ENCODE measurements around the gene MOSPD2. TPM values are rescaled to one million over a fixed set of nuclear protein-coding genes. Genes with fewer than 3 reads are reported as not detected.

MOSPD2 gene
- polyA plus RNA-seq, 1 donor (not counting 4 experiments of a cell fraction or from before 2014, with no cell fraction given): 20.4 TPM

GRCh38 chrX:14851526-14851925, 21.7 kb upstream of the MOSPD2 start:
- DNase-seq (ENCODE audit: low read depth, low spot score) (no peak), FAIRE-seq (no peak)
- Histone ChIP-seq H3K9ac (ENCODE audit: control insufficient read depth, extremely low read depth, insufficient read depth, low read length) (no peak overlapping the region), H3K9me1 (ENCODE audit: control insufficient read depth, extremely low read depth, insufficient read depth, low read length) (no peaks in the 10 kb centered on the region), H3K27me3 (ENCODE audit: control insufficient read depth, extremely low read depth, insufficient read depth, low read length) (no peaks in the 10 kb centered on the region), H3K36me3 (ENCODE audit: control insufficient read depth in 2 of 2, extremely low read depth in 1 of 2, insufficient read depth in 2 of 2, low read length in 2 of 2) (no peaks in the 10 kb centered on the region), H3K4me1 (ENCODE audit: control insufficient read depth, extremely low read depth, insufficient read depth, low read length) (no peaks in the 10 kb centered on the region), H2AFZ (ENCODE audit: control insufficient read depth, low read length) (no peak overlapping the region), H3K9me3 (ENCODE audit: control insufficient read depth, low read depth, low read length) (no peaks in the 10 kb centered on the region), H3K4me2 (ENCODE audit: control insufficient read depth, extremely low read depth, insufficient read depth, low read depth, low read length) (no peak overlapping the region), H3K4me3 (ENCODE audit: control insufficient read depth in 2 of 3, extremely low read depth in 1 of 3, insufficient read depth in 2 of 3, low read depth in 1 of 3, low read length in 3 of 3) (no peak overlapping the region), H3K79me2 (ENCODE audit: control insufficient read depth, insufficient read depth, low read length) (no peaks in the 10 kb centered on the region), H3K27ac (ENCODE audit: control insufficient read depth, insufficient read depth, low read length) (no peak overlapping the region), H4K20me1 (ENCODE audit: control insufficient read depth, extremely low read depth, insufficient read depth, low read length) (no peaks in the 10 kb centered on the region)
- dilution Hi-C loops (cut with MboI; ENCODE audit: extremely low pct_ligation_motif_present, low sequenced_read_pairs): no loop called here
- TF ChIP-seq CTCF (optimal IDR thresholded peaks at IDR 0.05 in 1 of 3, IDR thresholded peaks at IDR 0.05 in 1 of 3, conservative IDR thresholded peaks at IDR 0.05 in 1 of 3; ENCODE audit: extremely low read depth in 1 of 3, insufficient read depth in 2 of 3, low read length in 3 of 3) (no peak), EZH2 (IDR thresholded peaks at IDR 0.05; ENCODE audit: low read length) (no peak)

GRCh38 chrX:14864631-14865030, 8.6 kb upstream of the MOSPD2 start:
- Histone ChIP-seq H3K9me3 (ENCODE audit: control insufficient read depth, low read depth, low read length) (no peaks in the 10 kb centered on the region), H4K20me1 (ENCODE audit: control insufficient read depth, extremely low read depth, insufficient read depth, low read length) (no peaks in the 10 kb centered on the region), H3K9me1 (ENCODE audit: control insufficient read depth, extremely low read depth, insufficient read depth, low read length) (no peaks in the 10 kb centered on the region), H3K27me3 (ENCODE audit: control insufficient read depth, extremely low read depth, insufficient read depth, low read length) (no peaks in the 10 kb centered on the region), H3K4me1 (ENCODE audit: control insufficient read depth, extremely low read depth, insufficient read depth, low read length) (no peaks in the 10 kb centered on the region), H3K4me2 (ENCODE audit: control insufficient read depth, extremely low read depth, insufficient read depth, low read depth, low read length) (no peak overlapping the region), H3K27ac (ENCODE audit: control insufficient read depth, insufficient read depth, low read length) (no peak overlapping the region), H3K9ac (ENCODE audit: control insufficient read depth, extremely low read depth, insufficient read depth, low read length) (no peak overlapping the region), H3K4me3 (ENCODE audit: control insufficient read depth in 2 of 3, extremely low read depth in 1 of 3, insufficient read depth in 2 of 3, low read depth in 1 of 3, low read length in 3 of 3) (no peak overlapping the region), H3K79me2 (ENCODE audit: control insufficient read depth, insufficient read depth, low read length) (peaks cover 13% of the 10 kb centered on the region), H3K36me3 (ENCODE audit: control insufficient read depth in 2 of 2, extremely low read depth in 1 of 2, insufficient read depth in 2 of 2, low read length in 2 of 2) (no peaks in the 10 kb centered on the region), H2AFZ (ENCODE audit: control insufficient read depth, low read length) (no peak overlapping the region)
- FAIRE-seq (no peak), DNase-seq (ENCODE audit: low read depth, low spot score) (no peak)
- TF ChIP-seq CTCF (optimal IDR thresholded peaks at IDR 0.05 in 1 of 3, IDR thresholded peaks at IDR 0.05 in 1 of 3, conservative IDR thresholded peaks at IDR 0.05 in 1 of 3; ENCODE audit: extremely low read depth in 1 of 3, insufficient read depth in 2 of 3, low read length in 3 of 3) (no peak), EZH2 (IDR thresholded peaks at IDR 0.05; ENCODE audit: low read length) (no peak)
- dilution Hi-C loops (cut with MboI; ENCODE audit: extremely low pct_ligation_motif_present, low sequenced_read_pairs): no loop called here
